PC-3 (cell line): Measurements from ENCODE around the gene TOMM7.

Experiments
- EZH2 ChIP-seq: fragments of 300-600 bp; sonication (generic); IDR thresholded peaks from one replicate; pipeline ENCODE4 v1.6.1; 2017; ENCODE audit warnings: antibody characterized with exemption, mild to moderate bottlenecking, low read length; ENCODE audit not compliant: unreplicated experiment
- EZH2phosphoT487 ChIP-seq: fragments of 300-600 bp; sonication (generic); IDR thresholded peaks from 2 replicates; pipeline ENCODE4 v1.6.1; 2018; ENCODE audit warnings: mild to moderate bottlenecking, antibody characterized with exemption, low read length, borderline replicate concordance
- TF ChIP-seq, protein P1 (sequence below): fragments of 300-600 bp; sonication (generic); conservative IDR thresholded peaks from 2 replicates; pipeline ENCODE4 v1.5.1; 2017; ENCODE audit warnings: antibody characterized with exemption, low read depth, mild to moderate bottlenecking, low read length

GRCh38 chr7:22860337-22860736, 37.7 kb upstream of the TOMM7 start:
- TF ChIP-seq, protein P1, sequence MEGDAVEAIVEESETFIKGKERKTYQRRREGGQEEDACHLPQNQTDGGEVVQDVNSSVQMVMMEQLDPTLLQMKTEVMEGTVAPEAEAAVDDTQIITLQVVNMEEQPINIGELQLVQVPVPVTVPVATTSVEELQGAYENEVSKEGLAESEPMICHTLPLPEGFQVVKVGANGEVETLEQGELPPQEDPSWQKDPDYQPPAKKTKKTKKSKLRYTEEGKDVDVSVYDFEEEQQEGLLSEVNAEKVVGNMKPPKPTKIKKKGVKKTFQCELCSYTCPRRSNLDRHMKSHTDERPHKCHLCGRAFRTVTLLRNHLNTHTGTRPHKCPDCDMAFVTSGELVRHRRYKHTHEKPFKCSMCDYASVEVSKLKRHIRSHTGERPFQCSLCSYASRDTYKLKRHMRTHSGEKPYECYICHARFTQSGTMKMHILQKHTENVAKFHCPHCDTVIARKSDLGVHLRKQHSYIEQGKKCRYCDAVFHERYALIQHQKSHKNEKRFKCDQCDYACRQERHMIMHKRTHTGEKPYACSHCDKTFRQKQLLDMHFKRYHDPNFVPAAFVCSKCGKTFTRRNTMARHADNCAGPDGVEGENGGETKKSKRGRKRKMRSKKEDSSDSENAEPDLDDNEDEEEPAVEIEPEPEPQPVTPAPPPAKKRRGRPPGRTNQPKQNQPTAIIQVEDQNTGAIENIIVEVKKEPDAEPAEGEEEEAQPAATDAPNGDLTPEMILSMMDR, result no peak
- TF ChIP-seq EZH2 (no peak), EZH2phosphoT487 (no peak)
